ENCODE results near the gene DDX39B. TPM values are rescaled to one million over a fixed set of nuclear protein-coding genes. Genes with fewer than 3 reads are reported as not detected.
A peak's percentile ranks its signal among the peaks of the same experiment; 100 is the strongest.
"Not testable (repeated sequence)": the region's sequence is repeated elsewhere in the genome, so short reads cannot be mapped to it uniquely, and the experiment has no call there.

Gene DDX39B
- polyA plus RNA-seq, 5 donors = 573 to 737 (median 621) TPM

GRCh38 chr6:31529329-31530150, 12.3 kb downstream of the DDX39B start:
- no peak for DNase-seq

GRCh38 chr6:31528821-31529328, 12.9 kb downstream of the DDX39B start, which contains the start of gene MCCD1:
Gene MCCD1, plus strand, starts transcription at chr6:31528962. Its CDS starts 53 bp downstream, at chr6:31529015.
- DNase-seq = no peak

- DNase-seq = no peak
Measured at GRCh38 chr6:31528307-31528777, 13.5 kb downstream of the DDX39B start.

- no peak for DNase-seq
Measured at GRCh38 chr6:31525932-31526591, 15.7 kb downstream of the DDX39B start.

- no peak for DNase-seq
Measured at GRCh38 chr6:31525553-31525931, 16.3 kb downstream of the DDX39B start.

- no peak for DNase-seq
Measured at GRCh38 chr6:31521835-31522234, 20.0 kb downstream of the DDX39B start.

- DNase-seq = no peak
Measured at GRCh38 chr6:31513456-31514165, 28.2 kb downstream of the DDX39B start.

GRCh38 chr6:31510007-31510406, 31.8 kb downstream of the DDX39B start:
- DNase-seq = no peak

GRCh38 chr6:31509036-31509435, 32.8 kb downstream of the DDX39B start:
- not testable (repeated sequence) for DNase-seq

- no peak for DNase-seq
Measured at GRCh38 chr6:31502586-31502985, 39.2 kb downstream of the DDX39B start.

GRCh38 chr6:31499648-31500047, 42.2 kb downstream of the DDX39B start:
- DNase-seq = not testable (repeated sequence)

- DNase-seq = no peak
Measured at GRCh38 chr6:31498748-31499147, 43.1 kb downstream of the DDX39B start.

- DNase-seq = peak; percentile 21 to 23
Measured at GRCh38 chr6:31497531-31498476, 44.0 kb downstream of the DDX39B start, which contains the start of gene MICB. Gene MICB, plus strand, starts transcription at chr6:31498145. Its CDS starts 49 bp downstream, at chr6:31498194.

- not testable (repeated sequence) for DNase-seq
Measured at GRCh38 chr6:31496826-31497225, 45.0 kb downstream of the DDX39B start.

GRCh38 chr6:31495580-31495979, 46.2 kb downstream of the DDX39B start:
- no peak for DNase-seq

- DNase-seq = peak; percentile 23 to 43
Measured at GRCh38 chr6:31493875-31494694, 47.7 kb downstream of the DDX39B start.

- not testable (repeated sequence) for DNase-seq
Measured at GRCh38 chr6:31493550-31493874, 48.3 kb downstream of the DDX39B start.

- DNase-seq = no peak
Measured at GRCh38 chr6:31490115-31490873, 51.5 kb downstream of the DDX39B start.

- DNase-seq = no peak
Measured at GRCh38 chr6:31489086-31489485, 52.7 kb downstream of the DDX39B start.
